ENCODE measurements around the gene CD7. TPM values are rescaled to one million over a fixed set of nuclear protein-coding genes. Genes with fewer than 3 reads are reported as not detected.
A peak's percentile ranks its signal among the peaks of the same experiment; 100 is the strongest.

The CD7 gene
- total RNA-seq, 1 experiment from 2014 or later: not detected

DNA sequence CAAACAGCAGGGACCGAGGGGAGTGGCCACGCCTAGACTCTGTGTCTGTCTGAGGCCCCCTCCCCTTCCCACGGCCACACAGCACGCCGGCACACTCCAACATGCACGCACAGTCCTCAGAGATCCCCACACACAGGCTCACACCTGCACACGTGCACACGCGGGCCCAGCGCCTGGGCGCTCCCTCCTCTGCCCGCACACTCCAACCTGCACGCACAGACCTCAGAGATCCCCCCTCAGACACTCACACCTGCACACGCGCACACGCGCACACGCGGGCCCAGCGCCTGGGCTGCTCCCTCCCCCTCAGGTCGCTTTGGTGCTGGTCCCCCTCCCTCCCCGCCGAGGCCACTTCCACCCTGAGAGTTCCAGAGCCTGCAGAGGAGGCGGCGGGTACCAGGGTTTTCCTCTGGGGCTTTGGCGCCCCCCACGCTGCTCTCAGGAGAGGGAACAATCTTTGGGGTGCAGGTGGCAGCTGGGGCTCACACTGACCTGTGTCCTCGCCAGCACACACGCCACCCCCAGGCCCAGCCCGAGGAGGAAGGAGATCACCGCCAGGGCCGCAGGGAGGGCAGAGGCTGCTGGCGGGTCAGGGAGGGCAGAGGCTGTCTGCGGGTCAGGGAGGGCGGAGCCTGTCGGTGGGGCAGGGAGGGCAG lies 1.6 kb downstream of the CD7 start:
- no peak for DNase-seq (ENCODE audit: low read depth)

DNA sequence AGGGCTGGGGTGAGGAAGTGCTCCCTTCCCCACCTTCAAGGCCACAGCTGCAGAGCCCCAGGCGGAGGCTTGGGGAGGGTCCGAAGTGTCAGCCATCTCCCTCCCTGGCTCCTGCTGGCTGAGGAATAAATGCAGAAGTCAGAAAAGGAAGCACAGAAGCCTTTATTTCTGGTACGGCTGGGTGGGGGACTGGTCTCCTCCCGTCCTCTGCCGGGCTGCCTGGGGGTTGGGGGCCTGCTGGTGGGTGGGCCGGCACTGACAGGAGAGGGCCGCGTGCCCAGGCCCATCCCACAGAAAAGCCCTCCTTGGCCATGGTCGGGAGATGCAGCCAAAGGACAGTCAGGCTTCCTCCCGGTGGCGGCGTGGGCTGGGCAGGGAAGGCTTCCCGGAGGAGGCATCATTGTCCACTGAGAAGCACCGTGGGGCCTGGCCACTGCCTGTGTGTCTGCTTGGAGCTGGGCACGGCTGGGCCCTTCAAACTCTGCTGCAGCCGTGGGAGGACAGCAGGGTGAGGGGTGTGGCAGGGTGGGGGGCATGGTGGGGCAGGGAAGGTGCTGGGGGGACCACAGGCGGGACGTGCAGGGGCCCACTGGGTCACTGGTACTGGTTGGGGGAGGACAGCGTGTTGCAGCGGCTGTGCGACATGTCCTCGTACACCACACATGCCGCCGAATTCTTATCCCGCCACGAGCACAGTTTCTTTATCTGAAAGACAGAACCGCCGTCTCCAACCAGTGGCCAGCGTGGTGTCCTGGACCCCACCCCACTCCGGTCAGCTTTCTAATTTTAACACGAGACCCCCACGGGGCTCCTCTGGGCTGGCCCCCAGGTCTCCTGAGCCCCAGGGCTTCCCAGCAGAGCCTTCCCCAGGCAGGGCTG lies 2.4 kb downstream of the CD7 start:
- DNase-seq (ENCODE audit: low read depth): no peak

DNA sequence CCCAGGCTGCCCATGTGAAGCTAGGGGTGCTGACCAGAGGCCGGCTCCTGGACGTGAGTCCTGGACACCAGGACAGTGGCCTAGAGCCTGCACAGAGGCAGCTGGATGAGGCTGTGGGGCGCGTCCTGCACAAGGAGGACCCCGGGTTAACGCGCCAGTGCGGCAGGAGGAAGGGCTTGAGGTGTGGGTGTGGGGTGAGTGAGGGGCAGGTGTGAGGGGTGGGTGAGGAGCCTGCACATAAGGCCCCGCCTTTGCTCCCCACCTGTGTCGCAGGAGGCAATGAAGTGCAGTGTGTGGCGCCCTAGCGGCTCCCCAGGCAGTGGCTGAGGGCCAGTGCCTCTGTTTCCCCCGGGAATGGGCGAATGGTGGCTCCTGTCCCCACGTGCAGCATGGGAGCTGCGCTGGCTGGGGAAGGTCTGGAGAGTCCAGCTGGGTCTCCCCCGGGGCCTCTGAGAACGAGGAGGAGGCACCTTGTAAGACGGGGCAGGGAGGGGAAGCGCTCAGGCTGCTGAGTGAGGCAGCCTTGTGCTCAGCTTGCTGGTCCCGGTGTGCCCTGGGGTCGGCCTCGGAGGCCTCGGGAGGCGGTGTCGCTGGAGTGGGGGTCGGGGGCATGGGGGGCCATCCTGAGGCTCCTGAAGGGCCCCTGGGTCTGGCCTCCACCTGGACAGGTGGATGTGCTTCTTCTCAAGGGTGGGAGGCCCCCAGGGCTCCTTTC lies 3.2 kb downstream of the CD7 start:
- DNase-seq (ENCODE audit: low read depth): no peak

DNA sequence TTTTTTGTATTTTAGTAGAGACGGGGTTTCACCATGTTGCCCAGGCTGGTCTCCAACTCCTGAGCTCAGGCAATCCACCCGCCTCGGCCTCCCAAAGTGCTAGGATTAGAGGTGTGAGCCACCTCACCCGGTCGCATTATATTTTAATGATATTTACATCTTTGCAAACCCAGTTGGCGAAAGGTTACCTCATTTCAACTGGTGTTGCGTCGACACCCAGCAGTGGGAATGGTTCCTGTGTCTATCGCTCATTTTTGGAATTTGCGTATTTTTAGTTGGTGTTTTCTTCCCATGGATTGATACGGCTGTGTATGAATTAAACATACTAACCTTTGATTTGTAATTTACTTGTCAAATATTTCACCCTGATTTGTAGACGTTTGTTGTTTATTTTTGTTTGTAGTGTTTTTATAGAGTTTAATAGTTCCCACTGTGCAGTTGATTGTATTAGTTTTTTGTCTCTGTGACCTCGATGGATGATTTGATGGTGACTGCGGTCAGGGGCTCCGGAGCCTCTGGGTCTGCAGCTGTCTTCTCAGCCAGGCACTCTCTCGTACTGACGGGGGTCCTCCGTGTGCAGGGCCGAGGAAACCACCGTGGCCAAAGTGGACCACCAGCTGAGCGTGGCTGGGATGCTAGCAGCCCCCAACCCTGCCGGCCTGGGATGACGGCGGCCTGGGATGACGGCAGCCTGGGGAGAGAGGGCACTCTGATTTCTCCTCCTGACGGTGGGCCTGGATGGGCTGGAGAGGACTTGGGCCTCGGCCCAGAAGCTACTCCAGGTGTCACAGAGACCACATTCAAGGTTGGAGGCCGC lies 4.0 kb downstream of the CD7 start:
- DNase-seq (ENCODE audit: low read depth): no peak

DNA sequence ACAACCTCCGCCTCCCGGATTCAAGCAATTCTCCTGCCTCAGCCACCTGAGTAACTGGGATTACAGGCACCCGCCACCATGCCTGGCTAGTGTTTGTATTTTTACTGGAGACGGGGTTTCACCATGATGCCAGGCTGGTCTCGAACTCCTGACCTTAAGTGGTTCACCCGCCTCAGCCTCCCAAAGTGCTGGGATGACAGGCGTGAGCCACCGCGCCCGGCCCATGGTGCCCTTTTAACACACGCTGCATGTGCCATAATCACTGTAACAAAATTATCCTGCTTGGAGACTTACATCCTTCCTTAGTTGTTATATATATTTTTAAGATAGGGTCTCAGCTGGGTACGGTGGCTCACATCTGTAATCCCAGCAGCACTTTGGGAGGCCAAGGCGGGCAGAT lies 5.4 kb downstream of the CD7 start:
- no peak for DNase-seq (ENCODE audit: low read depth)

DNA sequence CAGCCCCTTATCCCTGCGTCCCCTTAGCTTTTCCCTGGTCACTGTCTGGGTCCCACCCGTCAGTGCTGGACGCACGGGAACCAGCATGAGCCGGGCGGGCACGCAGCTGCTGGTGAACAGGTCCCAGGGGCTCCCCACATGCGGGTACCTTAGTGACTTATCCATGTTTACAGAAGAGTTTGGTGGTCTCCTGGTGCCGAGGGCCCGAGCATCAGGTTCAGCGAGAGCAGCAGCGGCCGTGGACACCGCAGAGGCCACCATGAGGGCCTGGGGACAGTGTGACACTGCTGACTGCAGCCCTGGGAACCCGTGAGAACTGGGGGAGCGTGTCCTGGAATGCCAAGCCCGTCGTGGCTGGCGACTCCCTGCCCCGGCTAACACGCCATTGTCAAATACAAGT lies 6.5 kb downstream of the CD7 start:
- DNase-seq (ENCODE audit: low read depth): no peak

DNA sequence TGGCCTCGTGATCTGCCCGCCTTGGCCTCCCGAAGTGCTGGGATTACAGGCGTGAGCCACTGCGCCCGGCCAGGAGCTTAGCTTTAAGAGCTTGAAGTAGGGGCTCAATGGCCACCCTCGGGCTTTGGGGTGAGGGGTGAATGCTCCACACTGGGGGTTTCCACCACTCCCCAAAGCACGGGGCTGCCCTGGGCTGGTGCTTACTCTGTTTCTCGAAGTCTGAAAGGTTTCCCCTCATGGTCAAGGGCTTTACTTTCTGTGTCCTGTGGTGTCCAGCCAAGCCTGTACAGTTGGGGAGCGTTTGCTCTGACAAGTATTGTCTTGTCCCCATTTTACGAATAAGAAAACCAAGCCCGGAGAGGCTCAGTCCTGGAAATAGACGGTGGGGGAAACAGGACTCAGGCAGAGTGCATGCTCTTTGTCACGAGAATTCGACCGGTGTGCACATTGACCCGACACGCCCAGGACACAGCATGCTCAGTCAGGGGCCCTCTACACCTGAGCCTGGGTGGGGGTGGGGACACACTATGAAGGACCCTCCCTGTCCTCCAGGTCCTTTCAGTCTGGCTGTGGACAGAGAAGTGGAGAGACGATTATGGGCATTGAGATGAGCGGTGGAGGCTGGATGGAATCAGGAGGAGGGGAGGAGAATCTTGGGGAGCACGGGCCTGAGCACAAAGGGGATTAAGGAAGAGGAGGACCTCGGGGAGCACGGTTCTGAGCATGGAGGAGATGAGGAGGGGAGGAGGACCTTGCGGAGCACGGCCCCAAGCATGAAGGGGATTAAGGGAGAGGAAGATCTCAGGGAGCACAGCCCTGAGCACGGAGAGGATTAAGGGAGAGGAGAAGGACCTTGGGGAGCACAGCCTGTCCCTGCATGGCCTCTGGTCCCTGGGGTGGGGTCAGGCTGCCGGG lies 7.5 kb downstream of the CD7 start:
- DNase-seq (ENCODE audit: low read depth): no peak

DNA sequence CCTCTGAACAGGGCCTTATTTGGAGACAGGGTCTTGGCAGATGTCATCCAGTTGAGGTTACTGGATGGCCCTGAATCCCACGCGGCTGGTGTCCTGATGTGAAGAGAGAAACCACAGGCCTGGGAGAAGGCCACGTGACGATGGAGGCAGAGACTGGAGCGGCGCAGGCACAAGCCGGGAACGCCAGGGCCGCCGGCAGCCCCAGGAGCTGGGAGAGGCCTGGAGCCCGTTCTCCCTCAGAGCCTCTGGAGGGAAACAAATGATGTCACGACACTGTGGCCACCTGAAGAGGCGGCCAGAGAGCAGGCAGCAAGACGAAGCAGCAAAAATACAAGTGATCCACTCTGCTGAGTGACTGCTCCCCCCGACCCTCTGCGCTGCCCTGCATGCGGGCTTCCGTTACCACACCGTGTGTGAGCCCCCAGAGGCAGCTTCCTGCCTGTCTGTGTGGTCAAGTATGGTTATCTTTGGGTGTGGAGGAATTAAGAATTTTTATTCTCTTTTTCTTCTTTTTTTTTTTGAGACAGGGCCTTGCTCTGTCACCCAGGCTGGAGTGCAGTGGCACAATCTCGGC lies 11.6 kb downstream of the CD7 start:
- DNase-seq (ENCODE audit: low read depth): no peak

DNA sequence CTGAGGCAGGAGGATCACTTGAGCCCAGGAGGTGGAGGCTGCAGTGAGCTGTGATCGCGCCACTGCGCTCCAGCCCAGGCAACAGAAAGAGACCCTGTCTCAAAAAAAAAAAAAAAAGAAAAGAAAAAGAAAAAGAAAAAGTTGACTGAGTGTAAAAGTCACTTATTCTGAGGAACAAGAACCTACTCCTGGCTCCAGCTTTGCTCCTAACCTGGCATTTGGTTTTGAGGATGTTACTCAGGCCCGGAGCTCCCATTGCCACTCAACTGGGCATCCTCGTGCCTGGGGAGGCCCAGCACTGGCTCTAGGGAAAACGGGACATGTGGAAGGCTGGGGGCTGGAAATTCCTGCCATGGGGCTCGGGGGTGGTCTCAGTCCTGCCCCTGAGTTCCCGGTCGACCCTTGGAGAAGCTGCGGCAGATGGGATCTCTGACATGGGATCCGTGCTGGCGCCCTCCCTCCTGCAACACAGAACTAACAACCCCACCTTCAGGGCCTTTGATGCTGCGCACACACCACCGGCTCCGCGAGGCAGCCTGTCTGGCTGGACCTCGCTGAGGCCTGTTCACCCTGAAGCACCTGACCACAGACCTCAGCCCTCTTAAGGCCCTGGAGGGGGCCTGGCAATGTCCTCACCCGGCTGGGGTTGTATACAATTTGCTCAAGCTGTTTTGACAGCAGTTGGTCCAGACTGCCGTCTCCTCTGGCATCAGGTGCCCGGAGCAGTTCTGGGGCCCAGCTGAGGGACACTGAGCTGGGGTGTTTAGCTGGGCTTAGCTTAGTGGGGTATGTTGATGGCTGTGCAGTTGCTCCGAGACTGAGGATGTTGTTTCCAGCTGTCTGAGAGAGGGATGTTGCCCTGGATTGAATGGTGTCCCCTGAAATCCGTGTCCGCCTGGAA lies 12.3 kb downstream of the CD7 start:
- DNase-seq (ENCODE audit: low read depth): no peak

DNA sequence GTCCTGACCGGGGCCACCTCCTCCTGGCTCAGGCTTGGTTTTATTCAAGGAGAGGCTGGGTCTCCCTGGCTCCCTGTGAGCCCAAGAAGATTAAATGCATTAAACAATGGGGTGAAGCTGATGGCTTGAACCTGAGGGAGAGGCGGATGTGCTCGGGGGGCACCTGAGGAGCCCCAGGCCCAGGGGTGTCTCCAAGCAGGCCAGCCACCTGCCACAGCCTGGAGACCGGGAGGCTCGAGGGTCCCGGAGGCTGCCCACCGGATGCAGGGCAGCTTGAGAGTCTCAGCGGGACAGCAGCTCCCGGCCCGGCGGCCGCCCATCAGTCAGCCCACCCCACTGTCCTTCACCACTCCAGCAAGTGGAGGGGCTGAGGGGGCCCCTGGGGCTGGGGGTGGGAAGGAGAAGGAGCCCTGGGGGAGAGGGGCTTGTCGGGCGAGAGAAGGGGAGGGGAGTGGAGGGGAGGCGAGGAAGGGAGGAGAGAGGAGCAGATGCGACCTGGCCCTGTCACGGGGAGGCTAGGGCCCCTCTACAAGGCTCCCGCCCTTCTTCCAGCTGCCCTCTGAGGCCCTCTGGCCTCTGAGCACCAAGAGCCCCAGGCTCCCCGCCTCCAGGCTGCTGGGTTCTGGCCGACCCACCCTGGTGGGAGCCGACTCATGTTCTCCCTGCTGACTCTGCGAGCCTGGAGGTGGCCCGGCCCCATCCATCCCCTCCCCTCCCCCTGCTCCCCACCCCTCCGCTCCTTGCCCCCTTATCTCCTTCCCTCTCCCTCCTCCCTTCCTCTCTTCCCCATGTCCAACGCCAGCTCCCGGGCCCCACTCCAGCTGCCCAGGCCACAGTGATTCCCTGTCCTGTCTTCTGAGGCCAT lies 13.2 kb downstream of the CD7 start:
- DNase-seq (ENCODE audit: low read depth): no peak

DNA sequence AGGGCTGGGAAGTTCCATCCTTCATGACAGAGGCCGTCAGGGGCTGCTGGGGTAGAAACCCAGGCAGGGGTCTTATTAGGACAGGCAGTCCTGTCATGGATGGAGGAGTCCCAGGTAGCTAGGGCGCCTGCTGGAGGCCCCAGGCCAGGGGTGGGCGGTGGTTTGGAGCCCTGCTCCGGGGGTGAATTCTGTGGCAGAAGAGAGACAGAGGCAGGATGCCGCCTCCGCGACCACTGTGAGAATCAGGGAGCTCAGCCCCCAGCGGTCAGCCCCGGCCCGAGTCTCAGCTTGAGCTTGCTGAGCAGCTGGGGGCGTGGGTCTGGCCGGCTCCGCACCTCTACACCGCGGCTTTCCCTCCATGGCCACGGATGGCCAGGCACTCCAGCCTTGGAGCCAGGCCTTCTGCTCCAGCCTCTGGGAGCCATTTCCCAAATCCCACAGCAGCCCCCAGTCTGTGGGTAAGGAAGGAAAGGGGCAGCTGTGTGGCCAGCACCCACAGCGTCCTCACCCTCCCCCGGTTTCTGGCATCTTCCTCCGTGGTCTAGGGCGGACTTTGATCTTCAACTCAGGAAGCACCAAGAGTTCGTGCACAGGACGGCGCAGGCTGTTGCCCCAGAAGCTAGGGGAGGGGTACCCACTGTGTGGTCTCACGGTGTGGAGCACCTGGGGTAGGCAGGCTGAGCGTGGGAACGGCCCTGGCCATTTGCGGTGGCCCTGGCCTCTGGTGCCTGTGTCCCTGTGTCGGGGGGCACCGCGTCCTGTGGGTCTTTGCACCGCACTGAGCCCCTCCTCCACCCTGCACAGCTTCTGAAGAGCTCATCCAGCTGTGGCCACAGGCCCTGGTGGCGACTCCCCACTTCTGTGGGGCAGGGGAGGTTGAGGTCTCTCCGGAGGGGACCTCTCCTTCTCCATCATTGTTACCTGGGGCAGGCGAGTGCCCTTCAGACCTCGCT lies 14.1 kb downstream of the CD7 start:
- no peak for DNase-seq (ENCODE audit: low read depth)

DNA sequence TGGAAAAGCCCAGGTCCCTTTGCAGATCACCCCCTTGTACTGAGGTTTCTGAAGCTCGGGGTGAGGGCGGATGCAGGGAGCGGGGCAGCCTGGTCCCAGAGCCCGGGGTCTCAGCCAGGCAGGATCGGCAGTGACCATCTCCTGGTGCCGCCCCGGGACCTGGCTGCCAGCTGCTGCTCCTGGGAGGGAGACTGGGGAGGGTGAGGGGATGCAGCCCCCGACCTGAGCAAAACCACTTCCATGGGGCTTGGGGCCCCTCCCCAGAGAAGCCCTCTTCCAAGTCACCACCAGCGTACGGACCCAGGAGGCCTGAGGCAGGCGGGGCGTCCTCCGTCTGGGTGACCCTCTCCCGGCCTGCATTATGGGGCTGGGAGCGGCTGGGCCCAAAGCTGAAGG lies 14.8 kb downstream of the CD7 start:
- DNase-seq (ENCODE audit: low read depth): no peak

DNA sequence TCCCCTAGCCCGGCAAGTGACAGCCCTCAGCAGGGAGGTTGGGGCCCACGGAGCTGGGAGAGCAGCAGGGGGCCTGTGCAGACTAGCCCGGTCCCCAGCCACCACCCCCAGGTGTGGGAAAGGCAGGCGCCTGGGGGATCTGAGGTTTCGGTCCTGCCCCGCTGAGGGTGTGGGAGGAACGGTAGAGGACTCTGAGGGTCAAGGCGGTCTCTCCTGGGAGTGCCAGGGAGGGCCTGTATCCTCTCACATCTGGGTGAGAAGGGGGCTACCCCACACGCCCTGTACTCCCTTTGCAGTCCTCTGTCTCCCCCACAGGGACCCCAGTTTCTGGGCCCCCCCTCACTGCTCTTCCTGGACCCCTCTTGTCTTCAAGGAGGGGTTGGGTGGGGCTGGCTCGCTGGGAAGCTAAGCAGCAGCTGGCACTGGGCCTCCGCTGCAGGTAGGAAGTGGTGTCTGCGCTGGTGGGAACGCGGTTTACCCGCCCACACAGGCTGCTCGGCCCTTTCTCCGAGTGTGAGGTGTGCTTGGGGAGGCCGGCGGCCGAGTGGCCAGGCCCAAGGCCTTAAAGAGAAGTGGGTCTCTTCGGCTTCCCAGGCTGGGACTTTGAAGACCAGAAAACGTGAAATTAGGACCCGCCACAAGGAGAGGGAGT lies 15.4 kb downstream of the CD7 start:
- no peak for DNase-seq (ENCODE audit: low read depth)

DNA sequence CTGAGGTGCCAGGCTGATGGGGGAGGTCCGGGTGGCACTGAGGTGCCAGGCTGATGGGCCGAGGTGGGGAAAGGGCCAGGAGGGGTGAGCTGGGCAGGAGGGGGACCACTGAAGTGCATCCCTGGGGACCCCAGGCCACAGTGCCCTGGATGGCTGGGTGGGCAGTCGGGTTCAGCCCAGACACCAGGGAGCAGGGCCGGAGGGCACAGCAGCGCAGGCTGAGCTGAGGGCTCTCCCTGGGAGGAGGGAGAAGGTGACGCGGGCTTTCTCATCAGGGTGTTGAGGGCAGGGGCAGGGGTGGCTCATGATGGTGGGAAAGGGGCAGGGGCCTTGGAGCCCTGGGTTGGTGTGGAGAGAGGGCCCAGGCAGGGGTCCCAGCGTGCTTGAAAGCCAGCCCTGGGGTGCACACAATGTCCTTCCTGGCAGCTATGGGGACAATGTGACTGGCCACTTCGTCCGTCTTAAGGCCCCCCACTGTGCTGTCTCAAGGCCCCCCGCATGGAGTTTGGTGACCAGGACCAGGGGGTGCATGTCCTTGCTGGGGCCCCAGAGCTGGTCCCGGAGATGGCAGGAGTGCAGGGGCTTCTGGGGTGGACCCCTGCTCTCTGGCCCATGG lies 16.0 kb downstream of the CD7 start:
- DNase-seq (ENCODE audit: low read depth): no peak

DNA sequence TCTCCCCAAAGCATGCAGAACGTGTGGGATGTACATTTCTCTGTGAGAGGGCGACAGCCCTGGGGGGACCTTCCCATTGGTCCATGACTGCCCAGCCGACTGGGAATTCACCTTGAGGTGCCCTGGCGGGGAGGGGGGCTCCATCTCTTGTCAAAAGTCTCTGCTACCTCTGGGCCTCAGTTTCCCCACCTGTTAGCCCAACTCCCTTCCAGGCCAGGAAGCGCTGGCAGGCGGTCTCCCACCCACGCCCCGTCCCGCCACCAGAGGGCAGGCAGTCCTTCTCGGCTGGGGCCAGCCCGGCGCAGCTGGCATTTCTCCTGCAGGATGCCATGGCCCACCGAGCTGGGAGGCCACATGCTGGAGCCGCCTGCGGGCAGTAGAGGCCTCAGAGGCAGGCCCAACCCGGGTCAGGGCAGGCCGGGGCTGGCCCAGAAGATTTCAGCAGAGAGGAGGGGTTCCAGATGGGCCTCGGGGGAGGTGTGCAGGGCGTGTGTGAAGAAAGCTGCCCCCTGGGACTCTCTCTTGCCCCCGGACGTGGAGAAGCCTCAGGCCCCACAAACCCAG lies 16.6 kb downstream of the CD7 start:
- peak; percentile 39 for DNase-seq (ENCODE audit: low read depth)

Data from HT1080 (cell line).